Measurements from ENCODE around the gene EIF1.

DNA sequence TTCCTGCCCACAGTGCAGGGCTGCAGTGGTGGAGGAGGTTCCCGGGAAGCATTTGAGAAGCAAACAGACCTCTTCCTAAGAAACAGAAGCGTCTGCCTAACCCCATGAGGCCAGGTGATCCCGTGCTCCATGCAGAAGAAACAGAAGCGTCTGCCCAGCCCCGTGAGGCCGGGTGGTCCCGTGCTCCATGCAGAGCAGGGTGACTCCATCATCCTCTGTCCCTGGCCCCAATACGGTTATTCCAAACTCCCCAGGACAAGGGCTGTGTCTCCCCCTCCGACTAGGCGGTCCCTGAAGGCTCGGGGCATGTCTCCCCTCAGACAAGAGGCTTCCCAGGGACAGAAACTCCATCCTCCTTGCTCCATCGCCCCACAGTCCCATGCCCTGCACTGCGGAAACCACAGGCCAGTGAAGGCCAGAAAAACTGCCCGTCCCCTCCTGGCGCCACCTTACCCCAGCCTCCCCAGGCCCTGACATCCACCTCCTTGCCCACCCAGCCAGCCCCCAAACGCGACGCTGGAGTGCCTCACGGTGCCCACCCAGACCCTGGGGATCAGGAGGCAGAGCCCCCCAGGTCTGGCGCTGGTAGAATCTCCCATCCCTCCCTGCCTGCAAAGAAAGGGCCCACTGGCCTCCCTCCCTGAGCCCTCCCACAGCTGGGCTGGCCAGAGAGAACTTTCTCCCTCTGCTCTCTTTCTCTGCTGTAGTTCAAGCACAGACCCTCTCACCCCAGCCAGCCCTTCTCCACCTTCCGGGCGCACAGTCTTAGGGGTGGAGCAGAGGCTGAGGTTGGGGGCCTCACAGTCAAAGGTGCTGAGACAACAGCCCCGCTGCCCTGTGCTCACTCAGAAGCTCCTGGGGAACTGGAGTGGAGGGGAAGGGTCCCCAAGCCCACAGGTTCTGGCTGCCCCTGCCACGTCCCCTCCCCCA is 33.7 kb upstream of the EIF1 start:
- TF ChIP-seq, protein P1, sequence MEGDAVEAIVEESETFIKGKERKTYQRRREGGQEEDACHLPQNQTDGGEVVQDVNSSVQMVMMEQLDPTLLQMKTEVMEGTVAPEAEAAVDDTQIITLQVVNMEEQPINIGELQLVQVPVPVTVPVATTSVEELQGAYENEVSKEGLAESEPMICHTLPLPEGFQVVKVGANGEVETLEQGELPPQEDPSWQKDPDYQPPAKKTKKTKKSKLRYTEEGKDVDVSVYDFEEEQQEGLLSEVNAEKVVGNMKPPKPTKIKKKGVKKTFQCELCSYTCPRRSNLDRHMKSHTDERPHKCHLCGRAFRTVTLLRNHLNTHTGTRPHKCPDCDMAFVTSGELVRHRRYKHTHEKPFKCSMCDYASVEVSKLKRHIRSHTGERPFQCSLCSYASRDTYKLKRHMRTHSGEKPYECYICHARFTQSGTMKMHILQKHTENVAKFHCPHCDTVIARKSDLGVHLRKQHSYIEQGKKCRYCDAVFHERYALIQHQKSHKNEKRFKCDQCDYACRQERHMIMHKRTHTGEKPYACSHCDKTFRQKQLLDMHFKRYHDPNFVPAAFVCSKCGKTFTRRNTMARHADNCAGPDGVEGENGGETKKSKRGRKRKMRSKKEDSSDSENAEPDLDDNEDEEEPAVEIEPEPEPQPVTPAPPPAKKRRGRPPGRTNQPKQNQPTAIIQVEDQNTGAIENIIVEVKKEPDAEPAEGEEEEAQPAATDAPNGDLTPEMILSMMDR (IDR thresholded peaks at IDR 0.05), result no peak
- TF ChIP-seq POLR2A (IDR thresholded peaks at IDR 0.05), result no peak

Data from lower leg skin (tissue), 3 donors.